Stomach (tissue), 4 donors: ENCODE data around the gene TMEM187.

Source experiments
- EP300 ChIP-seq: sonication (generic); formaldehyde crosslinking; IDR thresholded peaks from one replicate; pipeline ENCODE4 v1.6.1; 2017; ENCODE audit warnings: antibody characterized with exemption
- POLR2A ChIP-seq, 4 donors: fragments of 450-650 bp; IDR thresholded peaks; one replicate each; pipeline ENCODE4 v1.6.1; 2016; ENCODE audit warnings: antibody characterized with exemption in 4 of 4, control low read depth in 2 of 4, mild to moderate bottlenecking in 1 of 4, moderate library complexity in 1 of 4
- POLR2AphosphoS5 ChIP-seq, 3 donors: sonication (generic); formaldehyde crosslinking; IDR thresholded peaks; one replicate each; pipeline ENCODE4 v1.6.1; 2016; ENCODE audit warnings: antibody characterized with exemption in 3 of 3
- TF ChIP-seq, protein P1 (sequence below), 7 experiments: fragments of 450-650 bp in 4 of 7; fragments of 200-600 bp in 3 of 7; sonication (generic) in 3 of 7; IDR thresholded peaks; one replicate each; pipeline ENCODE4 v1.5.1; 2016 to 2019; ENCODE audit warnings: antibody characterized with exemption in 7 of 7, control low read depth in 2 of 7, mild to moderate bottlenecking in 1 of 7

- TF ChIP-seq POLR2A (IDR thresholded peaks at IDR 0.05), result no peak
- TF ChIP-seq, protein P1, sequence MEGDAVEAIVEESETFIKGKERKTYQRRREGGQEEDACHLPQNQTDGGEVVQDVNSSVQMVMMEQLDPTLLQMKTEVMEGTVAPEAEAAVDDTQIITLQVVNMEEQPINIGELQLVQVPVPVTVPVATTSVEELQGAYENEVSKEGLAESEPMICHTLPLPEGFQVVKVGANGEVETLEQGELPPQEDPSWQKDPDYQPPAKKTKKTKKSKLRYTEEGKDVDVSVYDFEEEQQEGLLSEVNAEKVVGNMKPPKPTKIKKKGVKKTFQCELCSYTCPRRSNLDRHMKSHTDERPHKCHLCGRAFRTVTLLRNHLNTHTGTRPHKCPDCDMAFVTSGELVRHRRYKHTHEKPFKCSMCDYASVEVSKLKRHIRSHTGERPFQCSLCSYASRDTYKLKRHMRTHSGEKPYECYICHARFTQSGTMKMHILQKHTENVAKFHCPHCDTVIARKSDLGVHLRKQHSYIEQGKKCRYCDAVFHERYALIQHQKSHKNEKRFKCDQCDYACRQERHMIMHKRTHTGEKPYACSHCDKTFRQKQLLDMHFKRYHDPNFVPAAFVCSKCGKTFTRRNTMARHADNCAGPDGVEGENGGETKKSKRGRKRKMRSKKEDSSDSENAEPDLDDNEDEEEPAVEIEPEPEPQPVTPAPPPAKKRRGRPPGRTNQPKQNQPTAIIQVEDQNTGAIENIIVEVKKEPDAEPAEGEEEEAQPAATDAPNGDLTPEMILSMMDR (IDR thresholded peaks at IDR 0.05), result no peak
- no peak for TF ChIP-seq EP300
- TF ChIP-seq POLR2AphosphoS5 (IDR thresholded peaks at IDR 0.05), result no peak
These were observed 48.6 kb downstream of the TMEM187 start for GRCh38 chrX:154021131-154021611.
